Central memory CD8-positive, alpha-beta T cell (primary cell): ENCODE measurements around the gene HNRNPLL.

Experiments used
- ATAC-seq: fragments of 150-1000 bp; cut with Tn5 transposase; replicated peaks from 2 replicates; pipeline ENCODE4 v1.10.0; 2022; ENCODE audit warnings: mild to moderate bottlenecking, moderate FRiP score, moderate number of reproducible peaks; ENCODE audit not compliant: poor library complexity, severe bottlenecking; ENCODE audit errors: extremely low read depth
- DNase-seq, 2 donors: peaks; one replicate each; pipeline ENCODE4 v3.0.0; 2021; ENCODE audit warnings: low spot score in 2 of 2
- H3K27ac Mint-ChIP-seq: one replicate; pipeline ENCODE4 v1.8.0; 2022; ENCODE audit warnings: low read depth, mild to moderate bottlenecking, moderate library complexity, mixed read lengths
- H3K27me3 Mint-ChIP-seq: one replicate; pipeline ENCODE4 v1.8.0; 2022; ENCODE audit warnings: mixed read lengths
- H3K36me3 Mint-ChIP-seq: one replicate; pipeline ENCODE4 v1.8.0; 2022; ENCODE audit warnings: mild to moderate bottlenecking, moderate library complexity, mixed read lengths; ENCODE audit not compliant: insufficient read depth
- H3K4me1 Mint-ChIP-seq: one replicate; pipeline ENCODE4 v1.8.0; 2022; ENCODE audit warnings: mixed read lengths
- H3K4me3 Mint-ChIP-seq: one replicate; pipeline ENCODE4 v1.8.0; 2022; ENCODE audit warnings: mild to moderate bottlenecking, moderate library complexity, mixed read lengths
- H3K9me3 Mint-ChIP-seq: one replicate; pipeline ENCODE4 v1.8.0; 2022; ENCODE audit warnings: mixed read lengths

The HNRNPLL gene

GRCh38 chr2:38598991-38599295 lies 3.8 kb downstream of the HNRNPLL start:
- H3K4me1 Mint-ChIP-seq, result peaks cover 58% of the 10 kb centered on the region
- no peaks in the 10 kb centered on the region for H3K9me3 Mint-ChIP-seq
- peak overlapping the region; percentile 97 for H3K4me3 Mint-ChIP-seq
- DNase-seq (no peak), ATAC-seq (no peak)
- no peaks in the 10 kb centered on the region for H3K27me3 Mint-ChIP-seq
- peak overlapping the region; percentile 88 for H3K27ac Mint-ChIP-seq
- peaks cover 50% of the 10 kb centered on the region for H3K36me3 Mint-ChIP-seq

- H3K9me3 Mint-ChIP-seq, result no peaks in the 10 kb centered on the region
- H3K4me1 Mint-ChIP-seq, result peaks cover 56% of the 10 kb centered on the region
- no peak for ATAC-seq
- no peaks in the 10 kb centered on the region for H3K27me3 Mint-ChIP-seq
- H3K27ac Mint-ChIP-seq, result peak overlapping the region; percentile 88
- peak overlapping the region; percentile 97 for H3K4me3 Mint-ChIP-seq
- DNase-seq, result no peak
- peaks cover 47% of the 10 kb centered on the region for H3K36me3 Mint-ChIP-seq
These were observed 4.3 kb downstream of the HNRNPLL start for GRCh38 chr2:38598200-38598990.

GRCh38 chr2:38597115-38597514 lies 5.6 kb downstream of the HNRNPLL start:
- ATAC-seq, result no peak
- H3K9me3 Mint-ChIP-seq, result no peaks in the 10 kb centered on the region
- no peaks in the 10 kb centered on the region for H3K27me3 Mint-ChIP-seq
- H3K36me3 Mint-ChIP-seq, result peaks cover 42% of the 10 kb centered on the region
- peaks cover 60% of the 10 kb centered on the region for H3K4me1 Mint-ChIP-seq
- H3K27ac Mint-ChIP-seq, result peak overlapping the region; percentile 88
- no peak for DNase-seq
- peak overlapping the region; percentile 97 for H3K4me3 Mint-ChIP-seq

- DNase-seq (no peak), ATAC-seq (no peak)
- Mint-ChIP-seq H3K4me1 (peaks cover 63% of the 10 kb centered on the region), H3K4me3 (peak overlapping the region; percentile 97), H3K27ac (peak overlapping the region; percentile 88), H3K36me3 (peaks cover 36% of the 10 kb centered on the region), H3K27me3 (no peaks in the 10 kb centered on the region), H3K9me3 (no peaks in the 10 kb centered on the region)
These were observed 6.5 kb downstream of the HNRNPLL start for GRCh38 chr2:38596229-38596628.

- H3K27me3 Mint-ChIP-seq, result no peaks in the 10 kb centered on the region
- ATAC-seq (no peak), DNase-seq (no peak)
- H3K9me3 Mint-ChIP-seq, result no peaks in the 10 kb centered on the region
- peak overlapping the region; percentile 88 for H3K27ac Mint-ChIP-seq
- H3K4me3 Mint-ChIP-seq, result peak overlapping the region; percentile 77
- H3K4me1 Mint-ChIP-seq, result peaks cover 60% of the 10 kb centered on the region
- H3K36me3 Mint-ChIP-seq, result peaks cover 42% of the 10 kb centered on the region
These were observed 9.8 kb downstream of the HNRNPLL start for GRCh38 chr2:38592951-38593350.

GRCh38 chr2:38591152-38591551 lies 11.6 kb downstream of the HNRNPLL start:
- no peak for ATAC-seq
- Mint-ChIP-seq H3K27ac (peak overlapping the region; percentile 88), H3K27me3 (no peaks in the 10 kb centered on the region)

GRCh38 chr2:38590053-38590452 lies 12.7 kb downstream of the HNRNPLL start:
- ATAC-seq (no peak), DNase-seq (no peak)
- Mint-ChIP-seq H3K4me3 (peak overlapping the region; percentile 72), H3K9me3 (no peaks in the 10 kb centered on the region), H3K36me3 (peaks cover 48% of the 10 kb centered on the region), H3K27ac (peak overlapping the region; percentile 88), H3K27me3 (no peaks in the 10 kb centered on the region), H3K4me1 (peaks cover 60% of the 10 kb centered on the region)

More at GRCh38 chr2:38591152-38591551, 11.6 kb downstream of the HNRNPLL start:
- Mint-ChIP-seq H3K4me1 (peaks cover 57% of the 10 kb centered on the region), H3K36me3 (peaks cover 47% of the 10 kb centered on the region), H3K9me3 (no peaks in the 10 kb centered on the region), H3K4me3 (peak overlapping the region; percentile 72)
- DNase-seq, result no peak

GRCh38 chr2:38586931-38587330 lies 15.8 kb downstream of the HNRNPLL start:
- no peaks in the 10 kb centered on the region for H3K27me3 Mint-ChIP-seq
- peak overlapping the region; percentile 88 for H3K27ac Mint-ChIP-seq
- DNase-seq, result no peak
- H3K4me3 Mint-ChIP-seq, result peak overlapping the region; percentile 68
- no peak for ATAC-seq
- H3K9me3 Mint-ChIP-seq, result no peaks in the 10 kb centered on the region
- peaks cover 63% of the 10 kb centered on the region for H3K36me3 Mint-ChIP-seq
- H3K4me1 Mint-ChIP-seq, result peaks cover 51% of the 10 kb centered on the region

- DNase-seq, result no peak
- no peaks in the 10 kb centered on the region for H3K27me3 Mint-ChIP-seq
- H3K27ac Mint-ChIP-seq, result peak overlapping the region; percentile 88
- H3K9me3 Mint-ChIP-seq, result no peaks in the 10 kb centered on the region
- no peak for ATAC-seq
- no peak overlapping the region for H3K4me3 Mint-ChIP-seq
- H3K4me1 Mint-ChIP-seq, result peaks cover 43% of the 10 kb centered on the region
- peaks cover 71% of the 10 kb centered on the region for H3K36me3 Mint-ChIP-seq
These were observed 17.8 kb downstream of the HNRNPLL start for GRCh38 chr2:38584881-38585280.

GRCh38 chr2:38583994-38584393 lies 18.7 kb downstream of the HNRNPLL start:
- Mint-ChIP-seq H3K36me3 (peaks cover 64% of the 10 kb centered on the region), H3K9me3 (no peaks in the 10 kb centered on the region), H3K27ac (peak overlapping the region; percentile 41), H3K27me3 (no peaks in the 10 kb centered on the region), H3K4me1 (peaks cover 37% of the 10 kb centered on the region), H3K4me3 (peak overlapping the region; percentile 31)
- DNase-seq (no peak), ATAC-seq (no peak)

GRCh38 chr2:38583524-38583923 lies 19.2 kb downstream of the HNRNPLL start:
- Mint-ChIP-seq H3K4me1 (peaks cover 38% of the 10 kb centered on the region), H3K27me3 (no peaks in the 10 kb centered on the region), H3K27ac (peak overlapping the region; percentile 41), H3K4me3 (peak overlapping the region; percentile 31), H3K36me3 (peaks cover 68% of the 10 kb centered on the region), H3K9me3 (no peaks in the 10 kb centered on the region)
- DNase-seq, result no peak
- no peak for ATAC-seq

- Mint-ChIP-seq H3K27me3 (no peaks in the 10 kb centered on the region), H3K36me3 (peaks cover 70% of the 10 kb centered on the region), H3K27ac (peak overlapping the region; percentile 53), H3K4me3 (no peak overlapping the region), H3K4me1 (peaks cover 27% of the 10 kb centered on the region), H3K9me3 (no peaks in the 10 kb centered on the region)
- ATAC-seq (peak; percentile 74), DNase-seq (no peak)
These were observed 21.3 kb downstream of the HNRNPLL start for GRCh38 chr2:38581193-38582147.
